Measurements from ENCODE around the gene C17orf114.

Gene C17orf114

GRCh38 chr17:4845118-4845517 lies 43.0 kb upstream of the C17orf114 start:
- no peak for DNase-seq (ENCODE audit: low spot score)
- TF ChIP-seq CTCF (IDR thresholded peaks at IDR 0.05), result no peak
- peaks cover 0 to 4% of the 10 kb centered on the region in 2 donors for H3K4me1 ChIP-seq (ENCODE audit: control insufficient read depth in 1 of 2, low read depth in 2 of 2)
- no peak overlapping the region for H3K4me3 ChIP-seq
- H3K9me3 ChIP-seq, result no peaks in the 10 kb centered on the region
- no peak overlapping the region for H3K27ac ChIP-seq
- no peaks in the 10 kb centered on the region for H3K27me3 ChIP-seq (replicated peaks; ENCODE audit: insufficient read depth)
- no peak for ATAC-seq (ENCODE audit: insufficient number of reproducible peaks, low FRiP score, low read depth)
- no peaks in the 10 kb centered on the region for H3K36me3 ChIP-seq

GRCh38 chr17:4843321-4844000 lies 41.3 kb upstream of the C17orf114 start:
- ATAC-seq (ENCODE audit: insufficient number of reproducible peaks, low FRiP score, low read depth) (no peak), DNase-seq (ENCODE audit: low spot score) (no peak)
- Histone ChIP-seq H3K4me1 (ENCODE audit: control insufficient read depth in 1 of 2, low read depth in 2 of 2) (peaks cover 0 to 4% of the 10 kb centered on the region in 2 donors), H3K27me3 (replicated peaks; ENCODE audit: insufficient read depth) (no peaks in the 10 kb centered on the region), H3K4me3 (no peak overlapping the region), H3K9me3 (no peaks in the 10 kb centered on the region), H3K36me3 (no peaks in the 10 kb centered on the region), H3K27ac (no peak overlapping the region)
- TF ChIP-seq CTCF (IDR thresholded peaks at IDR 0.05), result no peak

GRCh38 chr17:4842376-4842775 lies 40.2 kb upstream of the C17orf114 start:
- Histone ChIP-seq H3K27ac (no peak overlapping the region), H3K4me1 (ENCODE audit: control insufficient read depth in 1 of 2, low read depth in 2 of 2) (peaks cover 0 to 4% of the 10 kb centered on the region in 2 donors), H3K27me3 (replicated peaks; ENCODE audit: insufficient read depth) (no peaks in the 10 kb centered on the region), H3K4me3 (no peak overlapping the region), H3K36me3 (no peaks in the 10 kb centered on the region), H3K9me3 (no peaks in the 10 kb centered on the region)
- ATAC-seq (ENCODE audit: insufficient number of reproducible peaks, low FRiP score, low read depth), result no peak
- no peak for DNase-seq (ENCODE audit: low spot score)
- no peak for TF ChIP-seq CTCF (IDR thresholded peaks at IDR 0.05)

- Histone ChIP-seq H3K4me1 (ENCODE audit: control insufficient read depth in 1 of 2, low read depth in 2 of 2) (peaks cover 0 to 3% of the 10 kb centered on the region in 2 donors), H3K27ac (no peak overlapping the region), H3K36me3 (no peaks in the 10 kb centered on the region), H3K27me3 (replicated peaks; ENCODE audit: insufficient read depth) (no peaks in the 10 kb centered on the region), H3K4me3 (no peak overlapping the region), H3K9me3 (no peaks in the 10 kb centered on the region)
- TF ChIP-seq CTCF (IDR thresholded peaks at IDR 0.05), result no peak
- ATAC-seq (ENCODE audit: insufficient number of reproducible peaks, low FRiP score, low read depth) (no peak), DNase-seq (ENCODE audit: low spot score) (no peak)
Measured at GRCh38 chr17:4840893-4841242, 38.7 kb upstream of the C17orf114 start.

- no peak overlapping the region for H3K27ac ChIP-seq
- TF ChIP-seq CTCF (IDR thresholded peaks at IDR 0.05), result no peak
Measured at GRCh38 chr17:4839965-4840892, 38.1 kb upstream of the C17orf114 start.

More at GRCh38 chr17:4839965-4840892, 38.1 kb upstream of the C17orf114 start:
- DNase-seq (ENCODE audit: low spot score), result no peak
- Histone ChIP-seq H3K36me3 (no peaks in the 10 kb centered on the region), H3K4me3 (no peak overlapping the region), H3K4me1 (ENCODE audit: control insufficient read depth in 1 of 2, low read depth in 2 of 2) (peaks cover 0 to under 1% of the 10 kb centered on the region in 2 donors), H3K9me3 (no peaks in the 10 kb centered on the region), H3K27me3 (replicated peaks; ENCODE audit: insufficient read depth) (no peaks in the 10 kb centered on the region)
- no peak for ATAC-seq (ENCODE audit: insufficient number of reproducible peaks, low FRiP score, low read depth)
